Smooth muscle cell (in vitro differentiated cells): ENCODE results near the gene LRRC18. TPM values are rescaled to one million over a fixed set of nuclear protein-coding genes. Genes with fewer than 3 reads are reported as not detected.

Experiments used
- DNase-seq: peaks from one replicate; lab custom pipeline; 2025; ENCODE audit not compliant: unreplicated experiment; lab: John Stamatoyannopoulos, UW
- H2AFZ ChIP-seq: fragments of 200-600 bp; sonication (generic); 2 replicates; pipeline ENCODE4 v1.6.0; 2016; ENCODE audit warnings: antibody characterized with exemption, low read depth, mild to moderate bottlenecking
- H3F3A ChIP-seq: fragments of 200-600 bp; sonication (generic); 2 replicates; pipeline ENCODE4 v1.6.0; 2017; ENCODE audit warnings: antibody characterized with exemption, low read depth
- H3K27ac ChIP-seq: fragments of 200-600 bp; sonication (generic); 2 replicates; pipeline ENCODE4 v1.5.1; 2016; ENCODE audit warnings: low read depth, mild to moderate bottlenecking
- H3K27me3 ChIP-seq: fragments of 200-600 bp; sonication (generic); 2 replicates; pipeline ENCODE4 v1.6.1; 2016; ENCODE audit warnings: low read depth, mild to moderate bottlenecking
- H3K36me3 ChIP-seq: fragments of 200-600 bp; sonication (generic); 2 replicates; pipeline ENCODE4 v1.5.1; 2016; ENCODE audit warnings: low read depth
- H3K4me1 ChIP-seq: fragments of 200-600 bp; sonication (generic); 2 replicates; pipeline ENCODE4 v1.5.1; 2016; ENCODE audit warnings: low read depth
- H3K4me2 ChIP-seq: fragments of 200-600 bp; sonication (generic); 2 replicates; pipeline ENCODE4 v1.6.0; 2016; ENCODE audit warnings: mild to moderate bottlenecking
- H3K4me3 ChIP-seq: fragments of 200-600 bp; sonication (generic); 2 replicates; pipeline ENCODE4 v1.5.1; 2016; ENCODE audit warnings: mild to moderate bottlenecking
- H3K79me2 ChIP-seq: fragments of 200-600 bp; sonication (generic); 2 replicates; pipeline ENCODE4 v1.6.0; 2016; ENCODE audit warnings: low read depth, mild to moderate bottlenecking
- H3K9ac ChIP-seq: fragments of 200-600 bp; sonication (generic); 2 replicates; pipeline ENCODE4 v1.6.0; 2016; ENCODE audit warnings: low read depth
- H3K9me3 ChIP-seq: fragments of 200-600 bp; sonication (generic); replicated peaks from 2 replicates; pipeline ENCODE4 v1.5.1; 2016; ENCODE audit warnings: low read depth
- H4K20me1 ChIP-seq: fragments of 200-600 bp; sonication (generic); 2 replicates; pipeline ENCODE4 v1.6.0; 2016; ENCODE audit warnings: low read depth
- WGBS: methylation state at CpG from one replicate; pipeline ENCODE4 v1.1.7; 2016; ENCODE audit warnings: low lambda C conversion rate; 5-methylcytosine and 5-hydroxymethylcytosine counted together
- polyA plus RNA-seq: library from polyadenylated mRNA; unstranded; fragments of >200 nt; fragmentation: Nextera tagmentation; extraction: Ambion mirVana; gene quantifications from 2 replicates; pipeline ENCODE4 v1.2.1, GENCODE V29; 2016
- total RNA-seq: library from RNA; depleted of rRNA; stranded (reverse); fragments of >200 nt; gene quantifications from 2 replicates; pipeline ENCODE4 v1.2.3, GENCODE V29; 2014
- TF ChIP-seq, protein P1 (sequence below): fragments of 200-600 bp; sonication (generic); IDR thresholded peaks from 2 replicates; pipeline ENCODE4 v1.5.1; 2017; ENCODE audit warnings: borderline replicate concordance, mild to moderate bottlenecking, antibody characterized with exemption; ENCODE audit not compliant: insufficient read depth, poor library complexity, severe bottlenecking

The LRRC18 gene
- total and polyA plus RNA-seq, 2 experiments from 2014 or later = not detected

DNA sequence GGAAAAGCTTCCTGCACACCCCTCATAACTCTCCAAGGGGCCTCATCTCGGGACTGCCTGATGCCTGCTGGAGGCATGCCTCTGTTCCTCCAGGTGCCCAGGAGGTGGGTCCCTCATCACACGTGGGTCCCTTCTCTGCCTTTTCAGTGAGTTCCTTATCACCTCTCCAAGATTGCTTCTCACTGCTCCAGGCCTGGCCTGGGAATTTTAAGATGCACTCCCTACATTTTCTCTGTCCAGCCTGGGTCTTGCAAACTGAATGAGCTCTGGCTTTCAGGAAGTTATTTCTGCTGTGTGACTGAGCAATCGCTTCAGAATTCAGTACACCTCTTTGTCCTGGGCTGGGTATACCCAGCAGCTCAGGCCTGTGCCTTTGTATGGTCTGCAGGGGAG, 43.8 kb downstream of the LRRC18 start:
- Histone ChIP-seq H3K4me1 (no peaks in the 10 kb centered on the region), H3K9me3 (no peaks in the 10 kb centered on the region), H3K4me2 (no peak overlapping the region), H4K20me1 (no peaks in the 10 kb centered on the region), H3K36me3 (no peaks in the 10 kb centered on the region), H3K4me3 (no peak overlapping the region), H3F3A (no peaks in the 10 kb centered on the region), H3K79me2 (no peaks in the 10 kb centered on the region), H3K27me3 (no peaks in the 10 kb centered on the region), H2AFZ (no peak overlapping the region), H3K27ac (no peak overlapping the region), H3K9ac (no peak overlapping the region)
- DNase-seq = no peak
- WGBS = 77% methylated on average over 3 of the region's 3 CpGs
- TF ChIP-seq, protein P1, sequence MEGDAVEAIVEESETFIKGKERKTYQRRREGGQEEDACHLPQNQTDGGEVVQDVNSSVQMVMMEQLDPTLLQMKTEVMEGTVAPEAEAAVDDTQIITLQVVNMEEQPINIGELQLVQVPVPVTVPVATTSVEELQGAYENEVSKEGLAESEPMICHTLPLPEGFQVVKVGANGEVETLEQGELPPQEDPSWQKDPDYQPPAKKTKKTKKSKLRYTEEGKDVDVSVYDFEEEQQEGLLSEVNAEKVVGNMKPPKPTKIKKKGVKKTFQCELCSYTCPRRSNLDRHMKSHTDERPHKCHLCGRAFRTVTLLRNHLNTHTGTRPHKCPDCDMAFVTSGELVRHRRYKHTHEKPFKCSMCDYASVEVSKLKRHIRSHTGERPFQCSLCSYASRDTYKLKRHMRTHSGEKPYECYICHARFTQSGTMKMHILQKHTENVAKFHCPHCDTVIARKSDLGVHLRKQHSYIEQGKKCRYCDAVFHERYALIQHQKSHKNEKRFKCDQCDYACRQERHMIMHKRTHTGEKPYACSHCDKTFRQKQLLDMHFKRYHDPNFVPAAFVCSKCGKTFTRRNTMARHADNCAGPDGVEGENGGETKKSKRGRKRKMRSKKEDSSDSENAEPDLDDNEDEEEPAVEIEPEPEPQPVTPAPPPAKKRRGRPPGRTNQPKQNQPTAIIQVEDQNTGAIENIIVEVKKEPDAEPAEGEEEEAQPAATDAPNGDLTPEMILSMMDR = no peak

DNA sequence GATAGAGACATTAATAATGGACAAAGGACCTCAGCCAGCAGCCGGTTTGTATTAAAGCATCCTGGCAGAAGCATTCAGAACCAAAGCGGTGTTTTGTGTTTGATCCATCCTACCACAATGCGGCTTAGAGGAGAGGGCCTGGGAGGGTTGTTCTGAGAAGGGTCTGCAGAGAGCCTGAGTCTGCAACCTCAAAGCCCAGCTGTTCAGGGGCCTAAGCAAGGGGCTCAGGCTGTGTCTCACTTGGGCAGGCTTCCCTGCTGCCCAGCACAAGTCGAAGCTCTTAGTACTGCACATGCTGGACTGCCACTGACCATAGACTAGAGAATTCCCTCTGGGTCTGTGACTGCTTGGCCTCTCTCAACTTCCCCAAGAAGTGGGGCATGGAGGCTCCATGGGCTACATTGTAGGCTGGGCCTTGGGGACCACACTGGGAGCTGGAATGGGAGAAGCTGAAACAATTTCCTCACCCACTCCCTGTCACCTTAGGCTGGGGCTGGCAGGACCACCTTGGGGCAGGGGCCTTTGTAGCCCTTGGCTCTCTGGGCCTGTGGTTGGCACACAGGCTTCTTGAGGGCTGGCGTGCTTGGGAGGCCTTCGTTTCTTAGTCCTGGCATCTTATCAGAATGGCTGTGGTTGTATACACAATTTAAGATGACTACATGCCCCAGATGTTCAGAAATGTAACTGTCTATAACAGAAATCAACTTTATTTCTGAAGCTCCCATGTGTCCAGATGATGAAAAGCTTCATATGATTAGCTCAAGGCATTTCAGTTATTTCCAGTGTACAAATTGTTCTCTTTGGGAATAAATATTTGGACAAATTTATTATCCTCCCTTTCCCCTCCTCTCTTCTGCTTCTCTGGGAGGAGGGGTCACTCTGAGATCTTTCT, 44.5 kb downstream of the LRRC18 start:
- Histone ChIP-seq H3K9ac (no peak overlapping the region), H3F3A (no peaks in the 10 kb centered on the region), H3K36me3 (no peaks in the 10 kb centered on the region), H3K4me2 (no peak overlapping the region), H3K4me3 (no peak overlapping the region), H3K79me2 (no peaks in the 10 kb centered on the region), H3K4me1 (no peaks in the 10 kb centered on the region), H3K27ac (no peak overlapping the region), H4K20me1 (no peaks in the 10 kb centered on the region), H3K9me3 (no peaks in the 10 kb centered on the region), H3K27me3 (no peaks in the 10 kb centered on the region), H2AFZ (no peak overlapping the region)
- TF ChIP-seq, protein P1 = no peak
- WGBS = 96% methylated on average over 6 of the region's 6 CpGs
- DNase-seq = no peak

DNA sequence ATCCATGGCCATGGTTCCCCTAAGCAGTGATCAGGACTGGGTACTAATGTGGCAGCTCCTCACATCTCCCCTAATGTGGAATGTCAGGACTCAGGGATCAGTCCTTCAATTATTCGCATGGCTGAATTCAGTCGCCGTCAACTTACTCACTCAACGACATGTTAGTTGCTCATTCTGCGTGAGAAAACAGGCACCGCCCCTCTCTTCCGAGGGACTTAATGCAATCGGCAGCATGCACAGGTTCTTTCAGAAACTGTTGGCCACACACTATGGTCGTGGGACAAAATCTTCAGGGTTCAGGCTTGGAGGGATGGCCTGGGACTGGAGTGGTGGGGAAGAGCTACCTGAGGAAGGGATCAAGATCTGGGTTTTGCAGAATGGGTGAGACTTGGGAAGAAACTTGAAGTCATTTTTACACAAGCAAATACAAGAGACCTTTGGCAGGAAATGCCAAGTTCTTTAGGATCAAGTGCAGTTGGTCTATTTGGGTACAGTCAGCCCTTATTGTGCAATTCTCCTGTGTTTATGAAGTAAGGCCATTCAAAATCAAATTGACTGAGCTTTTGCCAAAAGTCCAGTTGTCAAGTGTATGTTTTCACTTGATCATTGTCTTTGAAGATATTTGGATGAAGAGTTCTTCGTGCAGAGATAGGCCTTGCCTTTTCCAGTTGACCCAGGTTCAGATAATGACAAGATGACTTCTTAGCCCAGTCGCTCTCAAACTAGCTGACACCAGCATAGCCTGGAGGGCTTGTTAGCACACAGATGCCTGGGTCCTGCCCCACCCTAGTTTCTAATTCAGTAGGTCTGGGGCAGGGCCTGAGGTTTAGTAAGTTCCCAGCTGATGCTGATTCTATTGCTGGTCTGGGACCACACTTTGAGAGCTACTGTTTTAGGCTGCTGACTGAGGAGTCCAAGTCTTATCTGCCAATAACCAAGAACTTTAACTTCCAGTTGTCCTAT, 48.5 kb downstream of the LRRC18 start:
- H3F3A ChIP-seq = no peaks in the 10 kb centered on the region
- no peaks in the 10 kb centered on the region for H3K9me3 ChIP-seq
- H4K20me1 ChIP-seq = no peaks in the 10 kb centered on the region
- no peak overlapping the region for H3K9ac ChIP-seq
- H3K4me3 ChIP-seq = no peak overlapping the region
- no peak overlapping the region for H3K27ac ChIP-seq
- no peaks in the 10 kb centered on the region for H3K36me3 ChIP-seq
- 90% methylated on average over 11 of the region's 11 CpGs for WGBS
- H3K79me2 ChIP-seq = no peaks in the 10 kb centered on the region
- TF ChIP-seq, protein P1 = no peak
- H3K4me1 ChIP-seq = no peaks in the 10 kb centered on the region
- peaks cover 2% of the 10 kb centered on the region for H3K27me3 ChIP-seq
- H3K4me2 ChIP-seq = no peak overlapping the region
- DNase-seq = no peak
- H2AFZ ChIP-seq = no peak overlapping the region
